ENCODE results near the gene SCD5. TPM values are rescaled to one million over a fixed set of nuclear protein-coding genes. Genes with fewer than 3 reads are reported as not detected.

SCD5 gene
- total and polyA plus RNA-seq, 2 of the 13 experiments (the other 11 are each of a cell fraction or from before 2014, with no cell fraction given): not detected

GRCh38 chr4:82774711-82775171 lies 23.9 kb downstream of the SCD5 start:
- Histone ChIP-seq H3K4me2 (ENCODE audit: low read depth, low read length) (no peak overlapping the region), H3K27me3 (ENCODE audit: control insufficient read depth in 1 of 2, insufficient read depth in 2 of 2, low read length in 2 of 2) (peaks cover 0 to 17% of the 10 kb centered on the region in 2 experiments; a peak in 1 of 5 replicates), H3K9ac (ENCODE audit: insufficient read depth, low read depth, low read length) (no peak overlapping the region), H3K4me1 (ENCODE audit: insufficient read depth, low read length) (no peaks in the 10 kb centered on the region), H3K9me3 (ENCODE audit: low read length) (no peaks in the 10 kb centered on the region), H4K20me1 (ENCODE audit: insufficient read depth, low read length) (no peaks in the 10 kb centered on the region), H3K36me3 (replicated peaks in 1 of 2; ENCODE audit: control insufficient read depth in 1 of 2, insufficient read depth in 2 of 2, low read length in 2 of 2) (no peaks in the 10 kb centered on the region), H3K79me2 (ENCODE audit: insufficient read depth, low read length) (no peaks in the 10 kb centered on the region), H3K4me3 (replicated peaks in 1 of 3; ENCODE audit: insufficient read depth in 1 of 3, low read depth in 2 of 3, low read length in 3 of 3) (no peak overlapping the region), H2AFZ (ENCODE audit: low read length) (no peak overlapping the region), H3K27ac (ENCODE audit: extremely low read length, insufficient read depth, low read length) (no peak overlapping the region)
- FAIRE-seq (no peak), ATAC-seq (no peak), DNase-seq (ENCODE audit: low spot score) (no peak)
- intact Hi-C loops (cut with micrococcal nuclease; ENCODE audit: unreplicated experiment): no loop called here
- TF ChIP-seq HNF4A (CRISPR knock-in tag; IDR thresholded peaks at IDR 0.05): no peak
- TF ChIP-seq MAZ (IDR thresholded peaks at IDR 0.05; ENCODE audit: borderline replicate concordance, low read depth, low read length): no peak
- TF ChIP-seq MAZ (CRISPR knock-in tag; IDR thresholded peaks at IDR 0.05; ENCODE audit: low read depth): no peak
- TF ChIP-seq PCBP2 (optimal IDR thresholded peaks at IDR 0.05; ENCODE audit: low read depth, low read length, poor library complexity, severe bottlenecking): no peak
- TF ChIP-seq ZMAT3 (CRISPR knock-in tag; conservative IDR thresholded peaks at IDR 0.05): no peak
- no peak for TF ChIP-seq IRF1 (CRISPR knock-in tag; IDR thresholded peaks at IDR 0.05; ENCODE audit: low read depth)
- no peak for TF ChIP-seq HNRNPLL (IDR thresholded peaks at IDR 0.05; ENCODE audit: low read depth, low read length, poor library complexity, severe bottlenecking)
- no peak for TF ChIP-seq RAD51 (IDR thresholded peaks at IDR 0.05; ENCODE audit: borderline replicate concordance)
- no peak for TF ChIP-seq TRAFD1 (CRISPR knock-in tag; IDR thresholded peaks at IDR 0.05; ENCODE audit: borderline replicate concordance)
- no peak for TF ChIP-seq KMT2B (CRISPR knock-in tag; IDR thresholded peaks at IDR 0.05)
- TF ChIP-seq HNRNPK (IDR thresholded peaks at IDR 0.05; ENCODE audit: low read depth, low read length, poor library complexity, severe bottlenecking): no peak
- TF ChIP-seq ZNF766 (CRISPR knock-in tag; IDR thresholded peaks at IDR 0.05; ENCODE audit: borderline replicate concordance): no peak
- TF ChIP-seq MYPOP (CRISPR knock-in tag; IDR thresholded peaks at IDR 0.05): no peak
- no peak for TF ChIP-seq SALL2 (CRISPR knock-in tag; IDR thresholded peaks at IDR 0.05)
- TF ChIP-seq E2F2 (CRISPR knock-in tag; IDR thresholded peaks at IDR 0.05; ENCODE audit: borderline replicate concordance): no peak
- TF ChIP-seq MLLT10 (CRISPR knock-in tag; IDR thresholded peaks at IDR 0.05): no peak
- TF ChIP-seq NR2C2 (CRISPR knock-in tag; IDR thresholded peaks at IDR 0.05; ENCODE audit: borderline replicate concordance): no peak
- TF ChIP-seq IKZF1 (IDR thresholded peaks at IDR 0.05): no peak
- 7% methylated on average over 3 of the region's 3 CpGs for WGBS (ENCODE audit: low lambda C conversion rate)
- BruUV-seq (replicated peaks): no TSS peak
- CTCF ChIA-PET (ENCODE audit: low intra/inter-chr PET ratio, low total read pairs): no interaction called here
- POLR2A ChIA-PET: no interaction called here
- in situ Hi-C loops (cut with HindIII; ENCODE audit: extremely low pct_ligation_motif_present, low pct_unique_long_range_greater_than_20kb): no loop called here
